HG03521 (cell line): ENCODE measurements around the gene ANKRD65.
"Not testable (repeated sequence)": the region's sequence is repeated elsewhere in the genome, so short reads cannot be mapped to it uniquely, and the experiment has no call there.

Experiments used
- ATAC-seq: cut with Tn5 transposase; IDR thresholded peaks from one replicate; pipeline ENCODE4 v1.9.1; 2021; ENCODE audit warnings: mild to moderate bottlenecking, moderate library complexity; ENCODE audit not compliant: unreplicated experiment

Gene ANKRD65

DNA sequence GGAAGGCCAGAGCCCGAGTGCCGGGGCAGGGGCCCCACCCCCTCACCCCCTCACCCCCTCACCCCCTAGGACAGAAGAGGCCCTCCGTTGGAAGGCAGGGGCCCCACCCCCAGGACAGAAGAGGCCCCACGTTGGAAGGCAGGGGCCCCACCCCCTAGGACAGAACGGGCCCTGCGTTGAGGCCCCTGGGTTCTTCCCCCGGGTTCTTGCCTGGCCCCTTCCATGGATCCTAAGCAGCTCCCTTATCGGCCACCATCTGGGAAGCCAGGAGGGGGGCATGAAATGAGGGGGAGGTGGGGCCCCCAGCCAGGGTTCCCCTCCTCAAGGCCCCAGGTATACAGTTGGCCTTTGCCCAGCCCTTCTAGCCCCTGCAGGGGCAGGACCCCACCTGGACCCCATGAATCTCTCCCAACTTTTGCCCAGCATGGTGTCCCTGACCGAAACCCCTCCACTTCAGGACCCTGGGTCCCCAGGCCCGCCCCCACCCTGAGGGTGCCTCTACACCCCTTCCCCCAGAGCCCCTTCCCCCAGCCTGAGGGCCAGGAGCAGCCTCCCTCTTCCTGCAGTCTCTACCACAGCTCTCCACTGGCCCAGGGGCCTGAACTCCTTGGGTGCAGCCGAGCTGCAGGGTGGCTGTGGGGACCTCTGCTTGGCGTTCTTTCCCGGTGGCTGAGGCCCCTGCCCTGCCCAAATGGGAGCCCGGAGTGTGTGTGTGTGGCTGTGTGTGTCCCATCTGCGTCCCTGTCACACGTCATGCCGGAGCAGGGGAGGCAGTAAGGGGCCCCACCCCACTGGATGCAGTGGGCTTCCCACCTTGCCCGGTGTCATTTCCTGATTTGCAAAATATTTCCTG is 10.1 kb upstream of the ANKRD65 start:
- no peak for ATAC-seq

DNA sequence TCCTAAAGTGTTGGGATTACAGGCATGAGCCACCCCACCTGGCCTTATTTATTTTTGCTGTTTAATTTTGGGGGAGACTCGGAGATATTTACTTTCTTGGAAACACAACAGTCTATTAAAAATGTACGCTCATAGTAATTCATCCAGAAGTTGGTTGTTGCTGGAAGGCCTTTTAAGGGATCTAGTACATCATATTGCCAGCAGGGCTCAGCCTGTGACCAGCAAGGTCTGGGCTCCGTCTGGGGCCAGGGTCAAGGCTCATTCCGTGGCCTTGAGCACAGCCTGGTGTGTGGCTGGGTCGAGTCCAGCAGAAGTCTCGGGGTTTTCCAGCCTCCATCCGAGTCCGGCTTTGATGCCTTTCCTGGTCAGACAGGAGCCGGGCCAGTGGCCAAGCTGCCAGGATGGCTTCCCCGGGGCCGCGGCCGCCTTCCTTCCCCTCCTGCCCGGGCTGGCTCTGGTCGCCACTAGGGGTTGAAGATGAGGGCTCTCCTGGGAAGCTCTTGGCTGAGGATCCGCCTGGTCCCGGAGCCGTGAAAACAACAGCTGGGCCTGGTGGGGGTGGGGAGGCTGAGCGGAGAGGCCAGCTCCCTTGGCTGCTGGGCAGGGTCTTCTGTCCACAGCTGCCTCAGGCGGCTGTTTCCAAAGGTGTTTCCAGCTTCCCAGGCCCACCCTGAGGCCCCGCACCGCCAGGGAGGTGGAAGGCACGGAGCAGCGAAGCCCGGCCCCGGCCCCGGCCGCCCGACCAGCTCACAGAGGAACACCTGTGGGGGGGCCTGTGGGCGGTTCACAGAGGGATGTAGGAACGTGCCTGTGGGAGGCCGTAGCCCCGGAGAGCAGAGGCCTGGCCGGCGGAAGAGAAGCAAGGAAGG is 9.3 kb upstream of the ANKRD65 start:
- ATAC-seq: no peak

DNA sequence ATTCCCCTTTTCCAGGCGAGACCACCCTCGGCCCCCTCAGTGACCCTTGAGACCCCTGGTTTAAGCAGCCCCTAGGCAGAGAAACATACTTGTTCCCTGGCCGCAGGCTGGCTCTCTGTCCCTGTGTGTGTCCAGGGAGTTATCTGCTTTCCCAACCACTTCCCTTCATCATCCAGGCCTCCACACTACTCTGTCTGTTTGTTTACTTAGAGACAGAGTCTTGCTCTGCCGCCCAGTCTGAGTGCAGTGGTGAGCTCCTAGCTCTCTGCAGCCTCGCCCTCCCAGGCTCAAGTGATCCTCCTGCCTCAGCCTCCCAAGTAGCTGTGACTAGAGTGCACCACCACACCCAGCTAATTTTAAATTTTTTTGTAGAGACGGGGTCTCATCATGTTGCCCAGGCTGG is 8.6 kb upstream of the ANKRD65 start:
- ATAC-seq: no peak

- not testable (repeated sequence) for ATAC-seq
These were observed 7.9 kb upstream of the ANKRD65 start for GRCh38 chr1:1428967-1429366.

- no peak for ATAC-seq
These were observed 7.1 kb upstream of the ANKRD65 start for GRCh38 chr1:1428174-1428573.

GRCh38 chr1:1427820-1428148 is 6.7 kb upstream of the ANKRD65 start:
- no peak for ATAC-seq

- no peak for ATAC-seq
These were observed 6.2 kb upstream of the ANKRD65 start for GRCh38 chr1:1427106-1427819.

DNA sequence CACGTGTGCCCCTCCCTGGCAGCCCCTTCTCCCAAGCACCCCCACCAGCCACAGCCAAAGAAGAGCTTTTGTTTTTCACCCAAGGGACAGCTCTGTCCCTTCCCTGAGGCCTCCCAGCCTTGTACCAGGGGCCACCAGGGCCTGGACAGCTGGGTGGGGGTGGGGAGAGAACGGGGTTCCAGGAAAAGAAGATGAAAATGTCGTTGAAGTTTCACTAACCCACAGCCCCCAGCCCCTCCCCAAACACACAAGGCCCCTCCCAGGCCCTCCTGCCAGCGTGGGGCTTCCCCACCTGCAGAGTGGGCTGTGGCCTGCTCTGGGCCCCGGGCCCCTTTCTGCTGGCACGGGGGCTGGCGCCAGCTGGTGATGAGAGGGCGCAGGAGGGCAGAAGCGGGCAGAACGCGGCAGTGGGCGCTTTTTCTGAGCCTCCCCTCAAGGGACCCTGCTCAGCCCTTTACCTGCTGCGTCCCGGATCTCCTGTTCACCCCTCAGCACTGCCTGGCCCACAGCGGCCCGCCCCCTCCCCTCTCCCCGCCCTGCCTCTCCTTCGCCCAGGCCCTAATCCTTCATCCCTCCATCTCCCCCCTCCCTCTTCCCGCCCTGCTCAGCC is 5.5 kb upstream of the ANKRD65 start:
- ATAC-seq: no peak

- no peak for ATAC-seq
These were observed 4.8 kb upstream of the ANKRD65 start for GRCh38 chr1:1425753-1426495.

- no peak for ATAC-seq
These were observed 4.3 kb upstream of the ANKRD65 start for GRCh38 chr1:1425426-1425752.

GRCh38 chr1:1424707-1425106 is 3.6 kb upstream of the ANKRD65 start:
- ATAC-seq: no peak

- ATAC-seq: no peak
These were observed 2.1 kb upstream of the ANKRD65 start for GRCh38 chr1:1423245-1423597.

DNA sequence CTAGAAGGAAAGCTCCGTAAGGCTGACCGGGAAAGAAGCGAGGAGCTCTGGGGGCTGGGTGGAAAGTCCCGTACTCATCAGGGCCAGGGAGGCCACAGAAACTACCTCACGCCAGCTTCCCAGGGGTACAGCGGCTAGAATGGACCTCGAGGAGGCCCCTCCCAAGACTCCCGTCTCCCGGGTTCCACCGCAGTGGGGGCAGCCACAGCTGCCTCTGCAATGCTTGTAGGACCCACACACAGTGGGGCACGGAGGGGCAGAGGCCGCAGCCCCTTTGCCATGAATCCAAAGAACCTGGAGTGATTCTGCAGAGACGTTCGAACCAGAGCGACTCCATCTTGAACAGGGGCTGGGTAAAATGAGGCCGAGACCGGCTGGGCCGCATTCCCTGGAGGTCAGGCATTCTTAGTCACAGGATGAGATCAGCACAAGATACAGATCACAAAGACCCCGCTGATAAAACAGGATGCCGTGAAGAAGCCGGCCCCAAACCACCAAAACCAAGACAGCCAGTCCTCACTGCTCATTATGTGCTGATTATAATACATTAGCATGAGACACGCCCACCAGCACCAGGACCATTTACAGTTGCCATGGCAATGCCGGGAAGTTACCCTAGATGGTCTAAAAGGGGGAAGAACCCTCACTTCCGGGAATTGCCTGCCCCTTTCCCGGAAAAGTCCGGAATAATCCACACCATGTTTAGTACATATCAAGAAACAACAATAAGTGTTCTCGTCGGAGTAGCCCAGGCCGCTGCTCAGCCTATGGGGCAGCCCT is 1.6 kb upstream of the ANKRD65 start:
- no peak for ATAC-seq

DNA sequence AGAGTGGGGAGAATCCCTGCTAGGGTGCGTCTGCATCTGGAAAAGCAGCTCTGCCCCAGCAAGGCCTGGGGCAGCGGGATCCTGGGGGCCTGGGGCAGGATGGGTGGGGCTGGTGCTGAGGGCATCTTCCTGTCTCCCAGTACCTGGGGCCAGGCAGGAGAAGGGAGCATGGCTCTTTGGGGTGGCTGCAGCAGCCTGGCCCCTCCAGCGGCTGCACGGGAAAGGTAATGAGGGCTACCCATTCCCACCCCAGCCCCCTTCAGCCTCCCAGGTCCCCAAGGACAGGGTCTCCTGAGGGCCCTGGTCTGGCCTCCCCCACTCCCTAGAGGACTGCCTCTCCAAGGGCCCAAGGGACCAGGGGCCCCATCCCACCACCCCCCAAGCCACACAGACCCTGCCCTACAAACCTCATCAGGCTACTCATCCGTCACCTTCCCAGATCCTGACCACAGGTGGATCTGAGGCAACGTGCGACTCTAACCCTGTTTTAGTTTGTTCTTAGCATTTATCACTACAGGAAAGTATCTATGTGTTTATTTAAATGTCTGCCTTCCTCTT is 910 bp upstream of the ANKRD65 start:
- no peak for ATAC-seq

- ATAC-seq: no peak
These were observed 378 bp downstream of the ANKRD65 start for GRCh38 chr1:1420654-1421141.

DNA sequence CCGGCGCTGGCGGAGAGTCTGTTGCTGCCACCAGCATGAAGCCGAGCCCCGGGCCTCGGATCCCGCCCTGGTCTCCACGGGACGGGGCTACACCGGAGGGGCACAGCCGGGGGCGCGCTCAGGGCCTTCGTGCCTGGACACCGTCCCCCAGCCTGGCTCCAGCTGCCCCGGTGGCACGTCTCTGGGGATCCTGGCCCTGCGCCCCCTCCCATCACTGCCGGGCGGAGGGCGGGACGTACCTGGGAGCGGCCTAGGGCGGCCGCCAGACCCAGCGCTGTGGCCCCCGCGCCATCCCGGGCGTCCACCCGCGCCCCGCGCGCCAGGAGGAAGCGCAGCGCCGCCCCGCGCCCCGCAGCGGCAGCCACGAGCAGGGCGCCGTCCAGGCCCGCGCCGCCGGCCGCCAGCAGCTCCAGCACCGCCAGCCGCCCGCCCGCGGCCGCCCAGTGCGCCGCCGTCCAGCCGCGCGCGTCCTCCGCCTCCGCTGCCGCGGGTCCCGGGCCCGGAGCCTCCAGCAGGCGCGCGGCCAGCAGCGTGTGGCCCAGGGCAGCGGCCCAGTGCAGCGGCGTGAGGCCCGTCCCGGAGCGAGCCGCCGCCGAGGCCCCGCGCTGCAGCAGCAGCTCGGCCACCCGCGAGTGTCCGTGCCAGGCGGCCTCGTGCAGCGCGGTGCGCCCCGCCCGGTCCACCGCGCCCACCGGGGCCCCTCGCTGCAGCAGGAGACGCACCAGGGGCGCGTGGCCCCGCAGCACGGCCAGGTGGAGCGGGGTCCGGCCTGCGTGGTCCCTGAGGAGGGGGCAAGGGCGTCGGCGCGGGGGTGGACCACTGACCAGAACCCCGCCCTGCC is 1.0 kb downstream of the ANKRD65 start:
- no peak for ATAC-seq

- no peak for ATAC-seq
These were observed 1.7 kb downstream of the ANKRD65 start for GRCh38 chr1:1419363-1419812.
